GM10266 (cell line): Measurements from ENCODE around the gene RAD51AP1.
A peak's percentile ranks its signal among the peaks of the same experiment; 100 is the strongest.

ENCODE experiments used
- DNase-seq: peaks from one replicate; pipeline ENCODE4 v3.0.0; 2012; ENCODE audit errors: extremely low spot score
- TF ChIP-seq, protein P1 (sequence below): IDR thresholded peaks from 2 replicates; pipeline ENCODE4 v1.5.1; 2012; ENCODE audit warnings: mild to moderate bottlenecking, low read depth; ENCODE audit not compliant: control insufficient read depth, insufficient read depth; ENCODE audit errors: missing control alignments

The RAD51AP1 gene

DNA sequence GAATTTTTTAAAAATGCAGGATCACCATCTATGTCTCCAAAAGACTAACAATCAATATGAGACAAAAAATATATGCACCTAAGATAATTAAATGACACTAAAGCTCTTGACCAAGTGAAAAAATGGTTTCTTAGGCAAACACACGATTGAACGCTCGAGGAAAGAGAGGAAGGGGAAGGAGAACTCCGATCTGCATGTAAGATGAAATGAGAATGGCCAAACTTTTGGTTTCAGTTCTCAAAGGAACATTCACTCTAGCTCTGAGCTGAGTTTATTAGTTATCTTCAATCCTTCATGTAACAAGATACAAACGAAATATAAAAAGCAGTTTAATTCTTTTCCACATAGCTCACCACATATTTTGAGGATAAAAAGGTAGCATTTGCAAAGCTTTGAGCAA lies 26.1 kb downstream of the RAD51AP1 start:
- peak; percentile 54 for DNase-seq
- TF ChIP-seq, protein P1, sequence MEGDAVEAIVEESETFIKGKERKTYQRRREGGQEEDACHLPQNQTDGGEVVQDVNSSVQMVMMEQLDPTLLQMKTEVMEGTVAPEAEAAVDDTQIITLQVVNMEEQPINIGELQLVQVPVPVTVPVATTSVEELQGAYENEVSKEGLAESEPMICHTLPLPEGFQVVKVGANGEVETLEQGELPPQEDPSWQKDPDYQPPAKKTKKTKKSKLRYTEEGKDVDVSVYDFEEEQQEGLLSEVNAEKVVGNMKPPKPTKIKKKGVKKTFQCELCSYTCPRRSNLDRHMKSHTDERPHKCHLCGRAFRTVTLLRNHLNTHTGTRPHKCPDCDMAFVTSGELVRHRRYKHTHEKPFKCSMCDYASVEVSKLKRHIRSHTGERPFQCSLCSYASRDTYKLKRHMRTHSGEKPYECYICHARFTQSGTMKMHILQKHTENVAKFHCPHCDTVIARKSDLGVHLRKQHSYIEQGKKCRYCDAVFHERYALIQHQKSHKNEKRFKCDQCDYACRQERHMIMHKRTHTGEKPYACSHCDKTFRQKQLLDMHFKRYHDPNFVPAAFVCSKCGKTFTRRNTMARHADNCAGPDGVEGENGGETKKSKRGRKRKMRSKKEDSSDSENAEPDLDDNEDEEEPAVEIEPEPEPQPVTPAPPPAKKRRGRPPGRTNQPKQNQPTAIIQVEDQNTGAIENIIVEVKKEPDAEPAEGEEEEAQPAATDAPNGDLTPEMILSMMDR = no peak

DNA sequence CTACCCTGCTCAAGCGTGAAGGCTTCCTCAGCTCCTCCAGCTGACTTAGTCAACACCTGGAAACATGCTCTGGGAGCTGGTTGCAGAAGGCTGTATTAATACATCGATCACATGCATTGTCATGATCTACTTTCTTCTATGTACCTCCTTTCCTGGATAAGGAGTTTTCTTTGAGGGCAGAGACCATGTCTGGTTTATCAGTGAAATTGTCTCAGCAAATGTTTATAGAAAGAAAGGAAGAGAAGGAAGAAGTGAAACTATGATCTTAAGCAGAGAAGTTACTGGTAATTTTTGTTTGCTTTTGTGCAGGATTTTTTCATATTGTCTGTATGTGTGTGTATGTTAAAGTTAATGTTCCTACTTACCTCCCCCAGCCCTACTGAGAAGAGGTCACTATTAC lies 27.8 kb downstream of the RAD51AP1 start:
- no peak for DNase-seq

DNA sequence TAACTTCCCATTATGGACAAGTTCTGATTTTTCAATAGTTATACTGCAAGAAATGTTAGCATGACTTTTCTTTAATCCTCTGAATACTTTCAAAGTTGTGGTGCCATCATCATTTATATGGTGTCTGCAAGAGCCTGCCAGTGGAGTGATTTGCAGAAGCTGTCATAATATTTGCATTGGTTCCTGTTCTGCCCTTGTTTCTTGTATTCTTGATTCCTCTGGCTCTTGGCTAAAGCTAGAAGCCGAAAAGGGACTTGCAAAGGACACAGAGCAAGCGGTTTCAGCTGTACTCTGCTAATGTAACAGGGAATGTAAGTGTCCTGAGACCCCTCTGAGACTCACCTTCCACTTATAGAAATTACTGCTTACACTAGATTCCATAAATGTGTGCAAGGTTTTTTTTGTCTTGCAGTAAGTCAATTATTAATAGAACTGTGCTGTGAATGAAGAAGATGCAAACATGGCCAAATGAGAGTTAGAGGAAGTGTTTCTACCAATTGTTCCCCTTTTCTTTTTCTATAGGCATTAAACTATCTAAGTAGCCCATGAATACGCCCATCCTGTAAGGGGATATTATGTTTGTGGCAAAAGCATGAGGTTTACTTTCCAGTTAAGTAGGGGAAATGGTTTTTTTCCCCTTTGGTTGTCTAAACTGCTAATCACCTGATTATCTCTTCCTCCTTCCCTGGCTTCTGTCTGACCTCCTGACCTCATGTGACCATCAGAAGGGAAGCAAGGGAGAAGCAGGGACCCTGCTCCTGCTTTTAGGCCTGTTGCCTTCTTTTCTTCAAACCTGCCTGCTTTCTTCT lies 28.6 kb downstream of the RAD51AP1 start:
- DNase-seq = peak; percentile 30
- TF ChIP-seq, protein P1 = no peak

More for the DNA sequence above, 27.8 kb downstream of the RAD51AP1 start:
- TF ChIP-seq, protein P1 = no peak

DNA sequence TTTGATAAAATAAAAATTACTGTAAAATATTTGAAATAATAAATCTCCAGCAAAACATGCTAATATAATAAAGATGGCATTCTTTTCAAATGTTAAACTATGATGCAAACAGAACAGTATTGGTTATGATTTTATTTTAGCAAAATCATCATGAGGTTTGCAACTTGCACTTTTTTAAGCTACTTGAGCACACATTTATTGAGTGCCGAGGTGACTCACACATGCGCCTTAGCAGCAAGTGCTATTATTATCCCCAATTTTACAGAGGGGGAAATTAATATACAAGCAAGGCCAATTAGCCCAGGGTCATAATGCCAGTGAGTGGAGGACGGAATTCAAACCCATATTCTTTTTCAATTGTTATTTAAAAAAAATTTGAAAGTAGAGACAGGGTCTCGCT lies 30.6 kb downstream of the RAD51AP1 start:
- TF ChIP-seq, protein P1 = no peak
- DNase-seq = no peak

DNA sequence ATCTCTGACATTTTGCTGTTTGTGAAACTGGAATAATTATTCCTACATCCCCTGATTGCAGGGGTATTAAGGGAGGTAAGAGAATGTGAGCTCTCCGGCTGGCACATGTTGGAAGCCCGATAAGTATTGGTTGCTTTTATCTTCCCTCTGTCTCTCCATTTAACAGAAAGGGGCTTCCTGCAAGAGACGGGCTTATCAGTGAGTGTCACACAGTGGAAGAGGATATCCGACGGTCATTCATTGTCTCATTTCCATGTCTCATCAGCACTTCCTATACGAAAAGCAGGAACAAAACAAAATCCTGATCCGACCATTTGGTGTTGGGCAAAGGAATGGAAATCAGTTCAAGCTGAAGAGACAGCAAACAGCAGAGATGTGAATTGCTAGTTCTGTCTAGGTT lies 34.0 kb downstream of the RAD51AP1 start:
- DNase-seq = no peak
- TF ChIP-seq, protein P1 = no peak

DNA sequence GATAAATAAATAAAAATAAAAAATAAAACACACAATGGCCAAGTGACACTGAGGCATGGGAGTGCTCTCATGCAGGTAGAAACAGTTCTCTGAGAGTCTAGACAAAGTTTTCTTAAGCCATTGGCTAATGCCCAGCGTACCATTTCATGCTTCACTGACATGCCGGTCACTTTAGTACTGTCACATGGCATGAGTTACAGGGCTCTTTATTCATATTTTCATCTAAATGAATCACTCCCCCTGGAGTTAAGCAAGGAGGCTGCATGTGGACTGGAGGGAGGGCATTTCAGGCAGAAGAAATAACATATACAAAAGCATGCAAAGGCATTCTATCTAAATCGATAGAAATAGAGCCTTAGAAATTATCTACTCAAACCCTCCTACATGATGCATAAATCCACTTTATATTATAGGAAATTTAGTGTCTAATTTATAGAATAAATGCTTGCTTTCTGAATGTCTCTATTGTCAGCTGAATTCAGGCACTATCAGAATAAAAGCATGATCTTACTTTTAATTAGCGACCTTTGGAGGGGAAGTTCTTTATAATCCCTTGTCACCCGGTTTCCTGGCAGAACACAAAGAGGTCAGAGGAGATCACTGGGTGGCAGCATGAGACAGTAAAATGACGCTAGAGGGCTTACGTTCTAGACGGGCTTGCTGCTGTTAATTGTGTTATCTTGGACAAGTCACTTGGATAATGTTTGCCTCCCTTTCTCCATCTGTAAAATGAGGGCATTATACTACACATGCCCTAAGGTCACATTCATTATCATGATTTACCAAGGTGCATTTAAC lies 40.8 kb downstream of the RAD51AP1 start:
- DNase-seq = peak; percentile 35
- TF ChIP-seq, protein P1 = peak; percentile 46

DNA sequence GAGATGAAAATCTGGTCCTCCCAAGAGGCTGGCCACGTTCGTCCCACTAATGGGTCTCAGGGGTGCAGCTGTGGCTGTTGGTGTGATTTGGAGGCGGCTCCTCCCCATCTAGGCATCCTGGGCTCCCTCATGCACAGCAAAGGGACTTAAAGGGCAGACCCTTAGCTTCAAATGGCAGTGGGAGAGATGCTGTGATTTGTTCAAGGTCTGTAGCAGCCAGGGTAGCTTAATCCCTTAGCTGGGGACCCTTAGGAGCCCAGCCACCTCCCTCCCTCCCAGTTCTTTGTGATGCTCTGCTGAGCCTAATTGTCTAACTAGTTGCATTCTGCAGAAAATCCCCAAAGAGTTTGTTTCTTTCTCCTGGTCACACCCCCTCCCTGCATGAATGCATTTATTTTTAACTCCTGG lies 41.6 kb downstream of the RAD51AP1 start:
- TF ChIP-seq, protein P1 = no peak
- DNase-seq = no peak
